GOT3 (cell line): ENCODE results near the gene BBS9.
"Not testable (repeated sequence)": the region's sequence is repeated elsewhere in the genome, so short reads cannot be mapped to it uniquely, and the experiment has no call there.

Source experiments
- DNase-seq: peaks from one replicate; lab custom pipeline; 2025; ENCODE audit warnings: mixed read lengths; lab: John Stamatoyannopoulos, UW

The BBS9 gene

DNA sequence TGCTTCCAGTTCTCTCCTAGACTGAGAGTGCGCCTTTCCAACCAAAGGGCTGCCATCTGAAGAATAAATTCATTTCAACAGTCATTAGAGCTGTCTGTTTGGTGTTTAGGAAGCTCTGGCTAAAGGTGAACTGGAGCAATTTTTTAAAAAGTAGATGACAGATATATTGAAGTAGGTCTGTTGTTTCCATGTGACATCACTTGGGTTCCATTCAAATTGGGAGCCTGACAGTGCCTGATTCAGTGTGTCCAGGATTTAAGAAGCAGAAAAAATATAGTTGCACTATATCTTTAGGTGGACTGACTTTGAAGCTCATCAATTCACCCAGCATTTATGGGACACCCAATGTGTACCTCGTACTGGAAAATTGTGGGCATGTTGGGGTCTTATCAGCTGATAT is 367.7 kb downstream of the BBS9 start:
- no peak for DNase-seq

DNA sequence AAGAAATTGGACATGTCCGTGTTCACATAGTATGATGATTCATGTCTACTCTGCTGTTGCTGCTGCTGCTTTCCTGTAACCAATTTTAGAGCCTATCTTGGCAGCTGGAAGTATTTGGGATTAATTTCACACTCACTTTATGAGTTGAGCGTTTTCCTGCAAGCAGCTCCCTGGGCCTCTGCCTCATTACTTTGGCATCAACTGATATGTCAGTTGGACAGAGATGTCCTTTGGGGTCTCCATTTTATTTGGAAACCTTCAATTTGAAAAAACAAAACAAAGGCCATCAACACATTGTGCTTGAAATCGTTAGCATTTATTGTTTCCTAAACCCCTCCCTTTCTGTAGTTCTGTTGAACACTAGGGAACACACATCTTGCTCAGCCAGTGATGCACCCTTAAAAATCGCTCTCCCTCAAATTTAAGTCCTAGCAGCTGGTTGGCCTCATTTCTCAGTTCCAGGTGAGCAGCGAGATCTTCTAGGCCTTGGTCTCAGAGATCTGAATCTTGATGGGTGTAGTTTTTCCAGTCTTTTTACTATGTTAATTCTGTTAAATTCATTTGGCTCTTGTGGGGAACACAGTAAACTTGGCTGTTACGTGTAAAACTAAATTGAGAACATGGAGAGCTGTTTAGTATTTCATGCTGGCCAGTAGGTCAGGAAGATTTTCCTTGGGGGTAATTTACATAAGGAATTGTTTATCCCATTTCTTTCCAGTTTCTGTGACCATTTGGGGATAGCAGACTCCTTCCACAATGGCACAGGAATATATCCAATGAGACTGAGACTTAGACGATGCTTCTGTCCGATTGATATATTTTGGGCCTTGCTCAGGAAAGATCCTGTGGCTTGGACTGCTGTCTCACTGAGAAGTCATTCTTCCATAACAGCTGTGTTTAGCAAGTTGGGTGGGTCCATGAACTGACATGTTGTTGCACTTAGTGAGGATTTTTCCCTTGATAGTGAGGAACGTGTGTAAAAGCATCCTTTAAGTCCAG is 371.6 kb downstream of the BBS9 start:
- DNase-seq, result no peak

DNA sequence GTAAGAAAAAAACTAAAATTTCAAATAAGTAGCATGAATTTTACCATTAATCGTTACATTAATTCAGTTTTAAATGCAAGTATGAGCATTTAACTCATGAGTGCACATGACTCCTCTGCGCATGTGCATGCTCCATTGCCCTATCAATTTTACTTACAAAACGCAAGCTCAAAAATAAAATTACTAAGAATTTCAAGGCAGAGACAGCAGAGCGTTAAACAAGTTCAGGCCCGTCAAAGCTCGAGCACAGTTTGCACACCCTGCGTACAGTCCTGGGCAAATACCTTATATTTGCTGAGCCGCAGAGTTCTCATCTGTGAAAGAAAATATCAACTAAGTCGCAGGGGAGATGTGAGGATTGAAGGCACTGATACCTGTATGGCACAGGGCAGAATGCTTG is 373.6 kb downstream of the BBS9 start:
- DNase-seq, result no peak

DNA sequence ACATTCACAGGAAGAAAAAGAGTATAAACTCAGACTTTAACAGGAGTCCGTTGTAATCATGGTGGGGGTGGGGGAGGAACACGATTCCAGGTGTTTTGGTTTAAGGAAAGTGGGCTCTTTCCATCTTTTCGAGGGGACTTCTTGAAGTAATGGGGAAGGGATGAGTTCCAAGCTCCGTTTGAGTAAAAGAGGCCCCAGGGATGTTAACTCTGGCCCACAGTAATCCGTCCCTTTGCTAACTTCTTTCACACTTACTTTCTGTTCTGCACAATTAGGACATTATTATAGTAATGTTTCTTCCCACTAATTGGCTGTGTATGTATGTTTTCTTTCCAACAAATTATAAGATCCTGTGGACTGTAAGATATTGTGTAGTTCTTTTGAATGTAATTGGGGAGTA is 374.4 kb downstream of the BBS9 start:
- no peak for DNase-seq

DNA sequence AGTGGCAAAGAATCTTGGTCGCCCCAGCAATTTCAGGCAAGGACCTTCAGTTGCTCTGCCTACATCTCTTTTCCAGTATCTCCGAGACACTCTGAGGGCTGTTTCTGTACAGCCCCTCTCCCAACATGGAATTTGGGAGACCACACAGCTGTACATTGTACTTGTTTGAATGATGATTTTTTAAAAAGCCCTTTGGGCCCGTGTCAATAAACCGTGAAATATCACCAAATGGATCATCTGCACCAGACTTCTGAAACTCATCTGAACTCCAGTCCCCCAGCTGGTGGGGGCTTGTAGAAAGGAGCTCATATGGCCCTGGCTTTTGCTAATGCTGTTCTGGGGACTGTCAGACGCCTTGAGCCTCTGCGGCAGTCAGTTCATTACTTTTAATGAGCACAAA is 374.9 kb downstream of the BBS9 start:
- DNase-seq, result no peak

DNA sequence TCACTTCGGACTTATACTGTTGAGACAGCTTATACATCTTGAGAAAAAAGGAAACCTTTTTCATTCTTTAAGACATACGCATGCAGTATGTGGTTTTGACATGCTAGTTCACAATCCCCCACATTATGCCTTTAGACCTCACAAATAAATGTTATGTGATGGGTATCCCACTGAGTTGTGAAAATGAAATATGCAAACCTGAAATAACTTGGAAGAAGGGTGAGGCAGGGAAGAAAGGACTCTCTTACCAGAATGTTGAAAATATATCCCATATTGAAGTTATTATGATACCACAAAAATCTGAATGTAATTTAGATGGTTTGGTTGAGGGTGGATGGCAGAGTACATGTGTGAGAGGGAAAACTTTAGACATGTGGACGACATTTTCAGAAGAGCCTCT is 379.8 kb downstream of the BBS9 start:
- no peak for DNase-seq

DNA sequence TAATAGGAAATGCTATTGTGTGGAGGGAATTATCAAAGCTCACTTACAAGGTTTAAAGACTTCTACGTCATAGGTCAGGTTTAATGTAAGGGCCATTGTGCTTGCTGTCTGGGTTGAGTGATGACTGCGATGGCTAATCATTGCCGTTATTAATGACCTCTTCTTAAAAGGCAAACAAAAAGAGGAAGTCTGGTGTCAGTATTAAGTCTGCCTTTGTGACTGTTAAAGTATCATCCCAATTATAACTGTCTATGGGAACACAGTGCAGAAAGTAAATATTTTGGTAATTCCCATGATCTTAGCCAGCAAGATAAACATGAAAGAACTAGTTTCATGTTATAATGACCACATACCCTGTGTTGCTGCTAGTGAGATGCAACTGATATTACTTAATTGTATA is 382.4 kb downstream of the BBS9 start:
- DNase-seq, result no peak

DNA sequence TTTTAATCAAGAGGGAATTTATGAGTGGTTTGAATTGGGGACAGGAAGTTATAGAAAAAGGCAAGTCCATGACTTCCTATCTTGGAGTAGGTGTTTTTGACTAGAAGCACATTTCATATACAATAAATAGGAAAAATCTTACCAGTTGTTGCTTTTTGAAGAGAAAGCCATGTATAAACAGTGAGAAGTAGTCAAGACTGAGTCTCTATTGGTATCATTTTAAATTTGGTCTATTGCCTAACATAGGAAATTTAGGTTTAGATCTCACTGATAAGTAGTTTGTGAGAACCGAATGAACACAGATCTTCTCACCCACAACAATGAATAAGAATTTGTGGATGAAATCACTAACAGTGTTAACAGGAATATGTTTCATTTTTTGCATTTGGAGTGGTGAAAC is 387.2 kb downstream of the BBS9 start:
- DNase-seq, result no peak

DNA sequence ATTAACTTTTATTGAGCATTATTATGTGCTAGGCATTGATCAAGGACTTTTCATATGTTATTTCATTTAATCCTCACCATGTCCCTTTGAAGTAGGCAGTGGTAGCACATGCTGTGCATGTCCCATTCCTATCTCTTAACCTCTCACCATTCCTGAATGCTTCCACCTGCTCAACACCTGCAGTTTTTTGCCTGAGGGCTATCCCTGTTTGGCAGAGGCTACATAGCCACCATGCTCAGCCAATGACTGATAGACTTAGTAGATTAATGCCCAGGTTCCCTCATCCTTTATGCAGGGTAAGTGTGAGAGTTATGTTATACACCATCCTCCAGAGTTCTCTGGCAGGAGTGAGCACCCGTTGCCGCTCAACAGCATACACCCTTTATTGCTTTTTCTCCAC is 387.8 kb downstream of the BBS9 start:
- DNase-seq, result no peak

DNA sequence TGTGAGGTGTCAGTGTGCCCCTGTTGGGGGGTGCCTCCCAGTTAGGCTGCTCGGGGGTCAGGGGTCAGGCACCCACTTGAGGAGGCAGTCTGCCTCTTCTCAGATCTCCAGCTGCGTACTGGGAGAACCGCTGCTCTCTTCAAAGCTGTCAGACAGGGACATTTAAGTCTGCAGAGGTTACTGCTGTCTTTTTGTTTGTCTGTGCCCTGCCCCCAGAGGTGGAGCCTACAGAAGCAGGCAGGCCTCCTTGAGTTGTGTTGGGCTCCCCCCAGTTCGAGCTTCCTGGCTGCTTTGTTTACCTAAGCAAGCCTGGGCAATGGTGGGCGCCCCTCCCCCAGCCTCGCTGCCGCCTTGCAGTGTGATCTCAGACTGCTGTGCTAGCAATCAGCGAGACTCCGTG is 397.6 kb downstream of the BBS9 start:
- not testable (repeated sequence) for DNase-seq

DNA sequence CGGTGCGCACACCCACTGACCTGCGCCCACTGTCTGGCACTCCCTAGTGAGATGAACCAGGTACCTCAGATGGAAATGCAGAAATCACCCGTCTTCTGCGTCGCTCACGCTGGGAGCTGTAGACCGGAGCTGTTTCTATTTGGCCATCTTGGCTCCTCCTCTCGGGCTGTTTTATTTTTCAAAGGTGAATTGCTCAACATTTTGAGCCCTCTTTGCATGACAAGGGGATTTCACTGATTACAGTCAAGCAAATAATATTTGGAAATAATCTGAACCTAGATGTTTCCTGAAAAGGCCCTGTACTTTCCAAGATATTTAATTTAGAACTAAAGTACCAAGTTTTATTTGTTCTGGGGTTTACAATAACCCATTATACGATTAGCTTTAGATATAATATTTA is 398.2 kb downstream of the BBS9 start:
- DNase-seq, result not testable (repeated sequence)

DNA sequence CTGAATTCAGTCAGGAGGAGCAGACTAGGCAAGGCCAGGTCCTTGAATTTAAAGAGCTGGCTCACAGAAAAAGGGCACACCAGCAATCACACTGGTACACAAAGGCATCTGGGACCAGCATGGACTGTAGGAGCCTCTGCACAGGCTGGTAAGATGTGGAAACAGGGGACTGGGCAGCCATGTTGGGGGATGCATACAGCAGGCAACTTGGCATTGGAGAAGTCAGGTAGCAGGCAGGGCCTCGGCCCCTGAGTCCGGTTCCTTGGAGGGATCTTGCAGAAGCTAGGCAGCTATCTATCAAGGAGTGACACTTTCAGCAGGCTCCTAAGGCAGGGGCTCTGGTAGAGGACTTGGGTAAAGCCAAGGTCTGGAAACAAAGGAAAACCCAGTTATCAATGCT is 399.7 kb downstream of the BBS9 start:
- no peak for DNase-seq

DNA sequence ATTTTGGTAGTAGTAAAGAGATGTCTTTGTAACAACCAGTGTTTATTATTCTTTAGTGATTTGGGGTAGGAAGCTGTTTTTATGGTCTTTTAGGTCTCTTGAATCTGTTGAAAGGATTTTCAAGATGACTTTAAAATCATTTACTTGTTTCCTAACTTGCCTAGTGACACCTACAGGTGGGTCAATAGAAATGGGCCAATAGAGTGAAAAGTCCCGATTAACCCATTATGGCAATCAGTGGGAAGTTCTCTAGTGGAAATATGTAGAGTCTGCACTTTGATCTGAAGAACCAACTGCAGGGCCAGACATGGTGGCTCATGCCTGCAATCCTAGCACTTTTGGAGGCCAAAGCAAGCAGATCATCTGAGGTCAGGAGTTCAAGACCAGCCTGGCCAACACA is 401.3 kb downstream of the BBS9 start:
- no peak for DNase-seq

DNA sequence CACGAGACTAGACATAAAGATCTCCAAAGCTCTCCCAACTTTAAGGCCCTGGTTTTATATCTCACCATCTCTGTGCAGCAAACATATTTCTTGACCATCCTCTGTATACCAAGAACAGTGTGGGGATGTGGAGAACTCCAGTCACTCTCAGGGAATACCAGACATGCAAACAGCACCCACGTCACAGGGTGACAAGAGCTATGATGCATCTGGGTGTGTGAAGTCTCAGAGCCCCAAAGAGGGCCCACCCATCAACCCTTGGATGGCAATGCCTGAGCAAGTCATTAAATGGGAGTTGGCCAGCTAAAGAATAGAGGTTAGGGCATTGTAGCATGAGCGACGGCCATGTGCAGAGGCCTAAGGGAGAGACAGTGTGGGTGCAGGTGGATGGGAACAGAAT is 402.5 kb downstream of the BBS9 start:
- DNase-seq, result no peak

DNA sequence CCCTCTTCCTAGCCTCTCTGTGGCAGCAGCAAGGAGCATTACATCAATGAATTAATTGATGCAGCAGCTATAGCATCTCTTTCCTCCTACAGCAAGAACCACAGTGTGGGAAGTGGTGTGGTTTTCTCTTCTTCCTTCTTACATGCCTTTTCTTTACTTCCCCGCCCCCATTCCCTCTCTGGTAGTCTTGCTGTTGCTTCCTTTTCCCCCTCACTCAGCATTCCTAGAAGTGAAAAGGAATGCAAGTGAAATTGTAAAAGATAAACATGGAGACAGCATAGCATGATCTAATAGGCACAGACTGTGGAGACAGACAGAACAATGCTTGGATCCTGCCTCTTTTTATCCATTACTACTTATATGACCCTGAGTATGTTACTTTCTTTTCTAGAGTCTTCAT is 405.5 kb downstream of the BBS9 start:
- DNase-seq, result no peak

DNA sequence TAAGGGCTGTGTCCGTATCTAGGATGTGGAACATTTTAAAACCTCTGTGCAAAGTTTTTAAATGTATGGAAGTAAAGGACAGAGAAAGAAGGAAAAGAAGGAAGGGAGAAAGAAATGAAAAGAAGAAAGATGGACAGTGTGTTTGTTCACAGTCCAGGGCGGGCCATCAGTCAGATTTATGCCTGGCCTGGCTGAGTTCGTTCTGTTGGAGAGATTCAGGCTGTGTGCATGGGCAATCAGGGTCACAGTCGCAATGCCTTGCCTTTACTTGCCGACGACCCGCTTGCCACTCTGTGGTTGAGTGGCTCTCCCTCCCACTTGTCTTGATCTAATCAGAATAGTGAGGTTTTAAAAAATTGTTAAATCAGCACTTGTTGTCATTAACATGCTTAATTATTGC is 406.6 kb downstream of the BBS9 start:
- no peak for DNase-seq

DNA sequence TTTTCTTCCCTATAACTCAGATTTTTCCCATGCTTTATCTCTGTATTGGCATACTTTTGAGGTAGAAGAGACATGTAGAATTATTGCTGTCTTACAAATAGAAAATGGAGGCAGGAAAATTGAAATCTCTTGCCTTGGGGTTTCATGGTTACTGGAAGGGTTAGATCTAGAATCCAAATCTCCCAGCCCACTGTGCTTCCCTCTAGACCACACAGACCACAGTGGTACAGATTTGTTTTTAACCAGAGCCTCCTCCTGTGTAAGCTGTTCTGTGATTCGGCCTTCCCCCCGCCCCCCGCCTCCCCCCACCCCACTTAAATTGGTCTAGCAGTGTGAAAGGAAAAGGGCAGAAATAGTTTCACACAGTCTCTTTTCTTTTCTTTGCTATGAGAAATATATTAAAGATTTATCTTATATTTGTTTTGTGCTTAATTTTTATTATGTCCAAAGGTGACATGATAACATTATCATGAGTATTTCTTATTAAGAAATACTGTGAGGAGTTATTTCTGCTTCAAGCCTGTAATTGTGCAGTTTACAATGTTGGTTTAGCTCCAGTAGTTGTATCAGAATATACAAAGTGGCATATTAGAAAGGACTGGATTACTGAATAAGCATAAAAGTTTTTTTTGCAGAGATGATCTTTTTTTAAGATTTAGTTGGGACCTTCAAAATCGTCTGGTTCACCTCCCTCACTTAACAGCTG is 407.2 kb downstream of the BBS9 start:
- DNase-seq, result no peak

DNA sequence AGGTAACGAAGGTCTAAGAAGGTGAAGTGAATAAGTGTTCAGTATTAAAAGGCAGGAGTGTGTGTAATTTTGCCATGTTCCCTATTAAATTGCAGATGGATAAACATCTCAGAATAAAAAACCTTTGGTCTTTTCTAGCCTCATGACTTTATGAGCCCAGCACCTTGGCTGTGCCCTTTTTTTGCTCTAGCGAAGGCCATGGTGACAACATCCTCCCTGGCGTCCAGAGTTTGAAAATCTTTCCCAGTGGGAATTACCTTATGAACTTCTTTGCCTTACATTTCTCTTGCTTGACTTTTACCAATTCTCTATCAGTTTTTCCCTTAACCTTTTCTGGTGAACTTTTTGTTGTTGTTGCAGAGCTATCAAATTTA is 407.7 kb downstream of the BBS9 start:
- DNase-seq, result no peak

DNA sequence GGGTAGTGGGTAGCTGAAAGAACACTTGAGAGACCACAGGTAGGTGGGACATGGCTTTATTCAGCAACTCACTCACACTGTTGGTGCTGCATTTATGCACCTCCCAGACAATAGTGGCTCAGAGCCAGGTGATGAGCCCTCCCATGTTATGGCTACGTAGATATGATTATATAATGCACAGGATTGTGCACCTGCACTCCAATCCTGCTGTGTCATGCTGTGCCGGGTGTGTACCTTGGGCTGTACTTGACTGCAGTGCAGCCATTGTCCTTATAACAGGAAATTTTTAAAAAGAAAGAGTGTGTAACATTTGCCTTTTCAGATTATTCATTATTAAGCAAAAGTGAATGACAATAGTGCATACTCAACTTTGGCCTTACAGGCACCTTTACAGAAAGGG is 409.8 kb downstream of the BBS9 start:
- DNase-seq, result no peak

DNA sequence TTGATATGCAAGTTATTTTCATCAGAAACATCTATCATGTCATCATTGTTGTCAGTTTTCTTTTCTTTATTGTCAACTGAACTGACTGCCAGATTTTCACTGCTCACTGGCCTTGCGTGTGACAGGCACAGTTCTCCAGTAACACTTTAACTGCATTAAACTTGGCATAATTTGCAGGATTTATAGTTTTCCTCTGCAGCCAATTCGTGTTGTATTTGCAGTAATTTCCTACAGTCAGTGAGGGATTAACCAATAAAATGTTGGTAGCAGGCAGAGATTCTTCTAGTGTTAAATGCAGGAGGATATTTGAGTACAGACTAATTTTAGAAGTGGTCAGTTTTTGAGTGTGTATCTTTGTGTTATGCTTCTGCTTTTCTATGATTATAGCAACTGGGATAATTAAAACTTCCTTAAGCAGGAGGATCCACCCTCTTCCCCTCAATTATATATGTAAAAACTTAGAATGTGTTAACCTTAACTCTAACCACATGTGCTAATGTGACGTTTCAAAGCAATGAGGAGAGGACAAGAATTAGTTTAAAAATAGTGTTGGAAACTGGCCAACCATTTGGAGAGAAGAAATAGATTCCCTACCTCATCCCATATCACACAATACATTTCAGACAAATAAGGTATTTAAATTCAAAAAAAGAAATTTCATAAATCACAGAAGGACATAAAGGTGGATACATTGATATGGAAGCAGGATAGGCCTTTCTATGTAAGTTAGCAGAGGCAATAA is 410.5 kb downstream of the BBS9 start:
- no peak for DNase-seq

DNA sequence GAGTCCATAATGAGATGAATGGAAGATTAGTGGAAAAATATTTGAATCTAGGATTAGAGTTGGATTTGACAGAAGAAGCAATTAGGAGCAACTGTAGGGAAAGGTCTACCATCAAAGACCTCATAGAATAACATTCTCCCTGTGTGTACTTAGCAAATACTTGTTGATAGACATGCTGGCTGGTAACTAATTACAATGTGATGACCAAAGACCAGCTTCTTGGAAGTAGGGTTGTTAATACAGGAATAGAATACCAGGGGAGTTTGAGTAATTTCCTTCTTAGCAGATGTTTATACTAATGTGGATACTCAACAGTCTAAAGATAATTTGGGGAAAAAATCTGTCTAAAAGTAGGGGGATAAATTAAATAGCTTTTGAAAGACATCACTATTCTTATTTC is 418.5 kb downstream of the BBS9 start:
- no peak for DNase-seq

DNA sequence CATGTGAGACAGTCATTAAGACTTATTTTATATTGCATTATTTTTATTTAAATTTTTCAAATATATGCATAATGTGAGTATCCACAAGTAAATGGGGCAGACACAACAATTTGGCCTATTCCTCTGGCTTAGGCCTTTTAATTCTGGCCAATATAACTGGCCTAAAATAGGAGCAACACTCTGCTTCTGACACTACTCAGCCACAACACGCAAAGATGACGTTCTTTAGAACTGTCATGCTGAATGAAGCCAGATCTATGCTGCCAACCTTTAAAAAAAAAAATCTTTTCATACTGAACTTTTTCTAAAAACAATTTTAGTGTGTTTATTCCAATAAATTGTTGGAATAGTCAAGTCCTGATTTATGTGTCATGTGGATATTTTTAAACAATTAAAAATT is 421.0 kb downstream of the BBS9 start:
- DNase-seq, result no peak

DNA sequence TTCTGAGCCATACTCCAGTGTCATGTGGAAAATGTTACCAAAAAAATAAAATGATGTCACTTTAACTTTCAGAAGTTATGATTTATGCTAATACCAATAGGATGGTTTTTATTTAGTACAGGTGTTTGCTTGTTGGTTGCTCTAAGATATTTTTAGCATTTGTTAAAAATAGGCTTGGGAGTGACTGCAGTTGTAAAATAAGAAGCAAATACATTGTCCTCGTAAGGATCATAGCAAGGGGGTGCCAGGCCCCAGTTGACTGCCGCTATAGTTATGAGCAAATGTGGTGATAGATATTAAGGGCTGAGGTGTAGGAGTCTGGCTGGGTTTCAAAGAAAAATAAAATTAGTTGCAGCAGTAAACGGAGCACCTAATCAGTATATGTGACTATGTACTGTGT is 421.6 kb downstream of the BBS9 start:
- no peak for DNase-seq
